A673 (cell line): ENCODE data around the gene COMMD10.

Experiments
- CTCF ChIP-seq: fragments of 300-800, 200-600 bp; sonication (generic); conservative IDR thresholded peaks from 2 replicates; pipeline ENCODE4 v1.5.1; 2017; ENCODE audit warnings: low read depth, mild to moderate bottlenecking, antibody characterized with exemption, low read length, moderate library complexity, mixed read lengths
- EZH2 ChIP-seq: fragments of 200-600 bp; sonication (generic); IDR thresholded peaks from 2 replicates; pipeline ENCODE4 v1.6.1; 2017; ENCODE audit warnings: borderline replicate concordance, low read depth, mild to moderate bottlenecking, mixed read lengths, antibody characterized with exemption, low read length; ENCODE audit not compliant: poor library complexity, severe bottlenecking

- TF ChIP-seq CTCF (no peak), EZH2 (no peak)
These were observed 40.8 kb upstream of the COMMD10 start for GRCh38 chr5:116044073-116044472.
